Medulla oblongata (tissue), 1 donor: Measurements from ENCODE around the gene RIPK4.
A peak's percentile ranks its signal among the peaks of the same experiment; 100 is the strongest.

Experiments used
- DNase-seq: peaks from one replicate; pipeline ENCODE4 v3.0.0-alpha.2; 2015; ENCODE audit errors: extremely low spot score

The RIPK4 gene

GRCh38 chr21:41769111-41769510, 2.3 kb upstream of the RIPK4 start:
- DNase-seq, result no peak

- no peak for DNase-seq
Observed at GRCh38 chr21:41768437-41769042, 1.7 kb upstream of the RIPK4 start.

- no peak for DNase-seq
Observed at GRCh38 chr21:41767606-41768436, 969 bp upstream of the RIPK4 start.

- DNase-seq, result no peak
Observed at GRCh38 chr21:41765973-41766882, 624 bp downstream of the RIPK4 start.

GRCh38 chr21:41765420-41765821, 1.4 kb downstream of the RIPK4 start:
- DNase-seq, result no peak

- no peak for DNase-seq
Observed at GRCh38 chr21:41764558-41765419, 2.1 kb downstream of the RIPK4 start.

- no peak for DNase-seq
Observed at GRCh38 chr21:41763996-41764395, 2.9 kb downstream of the RIPK4 start.

GRCh38 chr21:41763398-41763931, 3.4 kb downstream of the RIPK4 start:
- DNase-seq, result no peak

- DNase-seq, result no peak
Observed at GRCh38 chr21:41762753-41763152, 4.1 kb downstream of the RIPK4 start.

- peak; percentile 7 for DNase-seq
Observed at GRCh38 chr21:41761934-41762635, 4.8 kb downstream of the RIPK4 start.

GRCh38 chr21:41761211-41761933, 5.5 kb downstream of the RIPK4 start:
- no peak for DNase-seq

- DNase-seq, result no peak
Observed at GRCh38 chr21:41760411-41760810, 6.4 kb downstream of the RIPK4 start.

GRCh38 chr21:41759926-41760325, 6.9 kb downstream of the RIPK4 start:
- no peak for DNase-seq

GRCh38 chr21:41759214-41759840, 7.5 kb downstream of the RIPK4 start:
- DNase-seq, result no peak

GRCh38 chr21:41758550-41758949, 8.3 kb downstream of the RIPK4 start:
- DNase-seq, result no peak

GRCh38 chr21:41755934-41756773, 10.7 kb downstream of the RIPK4 start:
- no peak for DNase-seq

GRCh38 chr21:41755258-41755933, 11.5 kb downstream of the RIPK4 start:
- no peak for DNase-seq

- DNase-seq, result no peak
Observed at GRCh38 chr21:41754479-41754891, 12.4 kb downstream of the RIPK4 start.
